AG04449 (cell line): ENCODE results near the gene AGK.

Experiments used
- CTCF ChIA-PET: fragments of 350-600 bp; formaldehyde crosslinking; extraction: SDS; loops from one replicate; lab custom pipeline; 2021; ENCODE audit warnings: antibody characterized with exemption; lab: Yijun Ruan, JAX
- POLR2A ChIA-PET: fragments of 400-600, 350-600 bp; formaldehyde crosslinking; extraction: SDS; loops from one replicate; lab custom pipeline; 2020; ENCODE audit warnings: antibody characterized with exemption, inconsistent platforms; lab: Yijun Ruan, JAX
- DNase-seq: peaks from one replicate; pipeline ENCODE4 v3.0.0-alpha.2; 2010; ENCODE audit warnings: low read depth, low spot score
- H3K4me3 ChIP-seq: 2 replicates; pipeline ENCODE4 v1.5.1; 2011; ENCODE audit warnings: low read depth, mild to moderate bottlenecking, control low read depth, low read length
- TF ChIP-seq, protein P1 (sequence below): IDR thresholded peaks from one replicate; pipeline ENCODE4 v1.5.1; 2011; ENCODE audit warnings: mild to moderate bottlenecking, moderate library complexity, low read length, control low read depth, inconsistent platforms; ENCODE audit not compliant: insufficient read depth; ENCODE audit errors: missing control alignments

AGK gene

DNA sequence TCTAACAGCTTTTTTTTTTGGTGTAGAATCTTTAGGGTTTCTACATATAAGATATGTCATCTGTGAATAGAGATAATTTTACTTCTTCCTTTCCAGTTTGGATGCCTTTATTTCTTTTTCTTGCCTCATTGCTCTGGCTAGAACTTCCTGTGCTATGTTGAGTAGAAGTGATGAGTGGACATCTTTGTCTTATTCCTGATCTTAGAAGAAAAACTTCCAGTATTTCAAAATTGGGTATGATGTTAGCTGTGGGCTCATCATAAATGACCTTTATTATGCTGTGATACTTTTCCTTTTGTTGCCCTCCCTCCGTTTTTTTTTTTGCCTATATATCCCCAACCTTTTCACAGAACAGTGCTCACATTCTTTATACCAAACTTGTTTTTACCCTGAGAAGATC, 8.8 kb downstream of the AGK start:
- no peak for DNase-seq
- no peak overlapping the region for H3K4me3 ChIP-seq
- POLR2A ChIA-PET, result no interaction called here
- CTCF ChIA-PET, result no interaction called here
- TF ChIP-seq, protein P1, sequence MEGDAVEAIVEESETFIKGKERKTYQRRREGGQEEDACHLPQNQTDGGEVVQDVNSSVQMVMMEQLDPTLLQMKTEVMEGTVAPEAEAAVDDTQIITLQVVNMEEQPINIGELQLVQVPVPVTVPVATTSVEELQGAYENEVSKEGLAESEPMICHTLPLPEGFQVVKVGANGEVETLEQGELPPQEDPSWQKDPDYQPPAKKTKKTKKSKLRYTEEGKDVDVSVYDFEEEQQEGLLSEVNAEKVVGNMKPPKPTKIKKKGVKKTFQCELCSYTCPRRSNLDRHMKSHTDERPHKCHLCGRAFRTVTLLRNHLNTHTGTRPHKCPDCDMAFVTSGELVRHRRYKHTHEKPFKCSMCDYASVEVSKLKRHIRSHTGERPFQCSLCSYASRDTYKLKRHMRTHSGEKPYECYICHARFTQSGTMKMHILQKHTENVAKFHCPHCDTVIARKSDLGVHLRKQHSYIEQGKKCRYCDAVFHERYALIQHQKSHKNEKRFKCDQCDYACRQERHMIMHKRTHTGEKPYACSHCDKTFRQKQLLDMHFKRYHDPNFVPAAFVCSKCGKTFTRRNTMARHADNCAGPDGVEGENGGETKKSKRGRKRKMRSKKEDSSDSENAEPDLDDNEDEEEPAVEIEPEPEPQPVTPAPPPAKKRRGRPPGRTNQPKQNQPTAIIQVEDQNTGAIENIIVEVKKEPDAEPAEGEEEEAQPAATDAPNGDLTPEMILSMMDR, result no peak

DNA sequence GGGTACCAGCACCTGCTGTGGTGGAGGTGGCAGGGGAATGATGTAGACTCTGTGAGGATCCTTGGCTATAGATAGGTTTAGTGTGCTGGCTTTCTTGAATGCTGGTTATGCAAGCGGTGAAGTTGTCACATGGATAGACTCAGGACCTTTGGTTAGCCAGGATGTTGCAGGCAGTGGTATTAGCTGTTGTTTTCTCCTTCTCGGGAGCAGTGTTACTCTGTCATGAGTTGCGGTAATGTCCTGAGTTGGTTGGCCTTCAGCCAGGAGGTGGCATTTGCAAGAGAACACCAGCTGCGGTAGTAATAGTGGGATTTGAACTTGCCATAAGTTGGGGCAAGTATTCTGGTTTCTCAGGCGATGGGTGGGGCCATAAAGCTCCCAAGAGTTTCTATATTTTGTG, 10.8 kb downstream of the AGK start:
- CTCF ChIA-PET, result no interaction called here
- TF ChIP-seq, protein P1, result no peak
- H3K4me3 ChIP-seq, result no peak overlapping the region
- DNase-seq, result no peak
- POLR2A ChIA-PET, result no interaction called here

DNA sequence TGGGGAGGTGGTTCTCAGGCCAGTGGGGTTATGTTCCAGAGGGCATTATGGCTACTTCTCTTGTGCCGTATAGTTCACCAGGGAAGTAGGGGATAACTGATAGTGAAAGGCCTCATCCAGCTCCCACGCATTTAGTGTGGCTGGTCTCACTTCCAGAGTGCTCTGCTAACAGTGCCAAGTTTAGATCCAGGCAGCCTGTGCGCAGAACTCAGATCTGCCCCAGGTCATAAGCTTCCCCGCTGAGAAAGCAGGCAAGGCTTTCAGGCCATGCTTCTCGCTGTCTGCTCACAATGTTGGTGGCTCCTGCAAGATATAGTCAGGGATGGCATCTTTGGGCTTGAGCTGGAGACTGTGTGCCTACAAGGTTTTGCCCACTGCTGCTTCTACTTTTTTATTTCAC, 11.3 kb downstream of the AGK start:
- TF ChIP-seq, protein P1, result no peak
- ChIA-PET POLR2A (no interaction called here), CTCF (no interaction called here)
- DNase-seq, result no peak
- H3K4me3 ChIP-seq, result no peak overlapping the region

DNA sequence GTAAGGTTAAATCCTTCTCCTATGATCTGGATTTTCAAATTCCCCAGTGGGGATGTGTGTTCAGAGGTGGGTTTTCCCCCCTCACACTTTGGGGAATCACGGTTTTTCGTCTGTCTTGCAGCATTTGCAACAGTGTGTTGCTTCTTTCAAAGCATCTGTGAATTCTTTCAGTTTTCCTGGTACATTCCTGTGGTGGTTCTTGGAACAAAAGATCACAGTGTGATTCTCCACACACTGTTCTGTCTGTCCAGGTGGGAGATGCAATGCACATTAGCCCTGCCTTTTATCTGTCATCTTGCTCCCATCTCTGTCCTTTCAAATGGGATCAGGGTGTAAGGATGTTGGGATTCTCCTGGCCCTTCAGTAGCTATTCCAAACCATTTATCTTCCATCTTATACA, 11.8 kb downstream of the AGK start:
- H3K4me3 ChIP-seq, result no peak overlapping the region
- ChIA-PET POLR2A (no interaction called here), CTCF (no interaction called here)
- no peak for DNase-seq
- TF ChIP-seq, protein P1, result no peak

DNA sequence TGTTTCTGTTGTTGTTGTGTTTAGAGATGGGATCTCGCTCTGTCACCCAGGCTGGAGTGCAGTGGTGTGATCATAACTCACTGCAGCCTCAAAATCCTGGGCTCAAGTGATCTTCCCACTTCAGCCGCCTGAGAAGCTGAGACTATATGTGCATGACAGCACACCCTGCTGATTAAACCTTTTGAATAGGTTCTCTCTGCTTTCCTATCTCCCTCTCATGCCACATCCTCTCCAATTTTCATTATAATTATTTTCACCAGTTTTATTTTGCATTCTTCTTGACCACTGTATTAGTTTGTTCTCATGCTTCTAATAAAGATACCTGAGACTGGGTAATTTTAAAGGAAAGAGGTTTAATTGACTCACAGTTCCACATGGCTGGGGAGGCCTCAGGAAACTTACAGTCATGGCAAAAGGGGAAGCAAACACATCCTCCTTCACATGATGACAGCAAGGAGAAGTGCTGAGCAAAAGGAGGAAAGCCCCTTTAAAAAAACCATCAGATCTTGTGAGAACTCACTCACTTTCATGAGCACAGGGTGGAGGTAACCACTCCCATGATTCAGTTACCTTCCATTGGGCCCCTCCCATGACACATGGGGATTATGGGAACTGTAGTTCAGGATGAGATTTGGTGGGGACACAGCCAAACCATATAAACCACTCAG, 12.9 kb downstream of the AGK start:
- TF ChIP-seq, protein P1, result no peak
- POLR2A ChIA-PET, result no interaction called here
- DNase-seq, result no peak
- H3K4me3 ChIP-seq, result no peak overlapping the region
- CTCF ChIA-PET, result interaction anchor here (1.4 kb wide), 1 partner anchor 10 kb away, joined by 4 read pairs; no protein-coding TSS in a partner anchor

DNA sequence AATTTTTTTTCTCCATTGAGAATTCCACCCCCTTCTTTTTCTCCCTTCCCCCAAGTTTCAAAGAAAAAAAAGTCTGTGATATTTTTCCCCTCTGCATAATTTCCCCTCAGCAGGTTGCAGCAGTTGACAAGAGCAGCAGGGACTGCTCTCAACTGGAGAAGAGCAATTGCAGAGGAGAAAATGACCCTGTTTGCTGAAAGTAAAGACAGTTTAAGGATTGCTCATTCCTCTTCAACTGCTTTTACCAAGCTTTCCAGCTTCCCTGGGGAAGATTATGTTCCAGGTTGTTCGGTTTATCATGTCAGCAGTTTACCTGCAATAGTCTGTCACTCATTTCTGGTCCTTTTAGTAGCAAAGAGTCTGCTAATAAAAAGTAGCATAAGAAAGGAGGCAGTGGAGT, 16.2 kb downstream of the AGK start:
- DNase-seq, result no peak
- POLR2A ChIA-PET, result no interaction called here
- TF ChIP-seq, protein P1, result no peak
- CTCF ChIA-PET, result no interaction called here
- H3K4me3 ChIP-seq, result no peak overlapping the region
